Measurements from ENCODE around the gene ASB6.

The ASB6 gene

GRCh38 chr9:129653823-129654553 is 12.0 kb upstream of the ASB6 start:
- no peak for DNase-seq (ENCODE audit: low read depth)
- no peak for TF ChIP-seq CTCF (IDR thresholded peaks at IDR 0.05; ENCODE audit: control insufficient read depth, insufficient read depth, low read depth, low read length, missing control alignments)
- no peak overlapping the region for H3K4me3 ChIP-seq (ENCODE audit: control insufficient read depth, low read depth, low read length)

DNA sequence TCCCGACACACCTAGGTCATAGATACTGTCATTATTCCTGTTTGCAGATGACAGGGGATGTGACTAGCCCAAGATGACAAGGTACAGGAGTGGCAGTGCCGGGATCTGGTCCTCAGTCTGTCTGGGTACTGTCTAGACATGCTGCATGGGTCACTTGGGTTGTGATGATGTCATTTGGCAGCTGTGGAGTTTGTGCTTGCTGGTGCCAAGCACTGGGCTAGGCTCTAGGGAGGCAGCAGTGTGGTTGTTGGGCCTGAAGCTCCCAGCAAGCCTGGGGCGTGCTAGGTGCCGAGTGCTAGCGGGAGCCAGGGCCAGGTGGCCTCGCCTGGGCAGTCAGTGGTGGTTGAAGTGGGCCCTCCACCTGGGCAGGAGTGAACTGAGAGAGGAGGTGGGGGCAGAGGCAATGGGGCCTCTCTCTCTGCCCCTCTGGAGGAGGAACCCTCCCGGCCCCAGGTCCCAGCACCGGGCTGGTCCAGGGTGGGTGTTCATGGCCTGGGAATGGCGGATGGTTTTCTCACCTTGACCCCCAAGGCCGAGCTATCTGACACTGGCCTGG is 8.8 kb upstream of the ASB6 start:
- no peak overlapping the region for H3K4me3 ChIP-seq (ENCODE audit: control insufficient read depth, low read depth, low read length)
- TF ChIP-seq CTCF (IDR thresholded peaks at IDR 0.05; ENCODE audit: control insufficient read depth, insufficient read depth, low read depth, low read length, missing control alignments) = no peak
- no peak for DNase-seq (ENCODE audit: low read depth)

- DNase-seq (ENCODE audit: low read depth) = no peak
- H3K4me3 ChIP-seq (ENCODE audit: control insufficient read depth, low read depth, low read length) = no peak overlapping the region
- TF ChIP-seq CTCF (IDR thresholded peaks at IDR 0.05; ENCODE audit: control insufficient read depth, insufficient read depth, low read depth, low read length, missing control alignments) = no peak
Measured at GRCh38 chr9:129649726-129650679, 8.1 kb upstream of the ASB6 start.

DNA sequence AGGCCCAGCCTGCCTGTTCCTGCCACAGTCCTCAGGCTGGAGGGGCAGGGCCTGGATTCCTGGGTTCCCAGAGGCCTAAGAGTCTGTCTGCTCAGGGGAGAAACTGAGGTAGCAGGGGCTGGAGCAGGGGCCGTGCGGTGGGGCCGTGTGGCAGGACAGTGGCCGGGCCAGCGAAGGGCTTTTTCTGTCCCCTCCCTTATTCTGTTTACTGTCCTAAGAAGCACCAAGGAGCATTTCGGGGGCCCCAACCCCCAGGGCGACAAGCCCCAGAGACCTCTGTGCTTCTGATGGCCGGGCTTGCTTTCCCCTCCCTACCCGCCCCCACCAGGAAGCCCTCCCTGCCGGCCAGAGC is 6.8 kb upstream of the ASB6 start:
- no peak for TF ChIP-seq CTCF (IDR thresholded peaks at IDR 0.05; ENCODE audit: control insufficient read depth, insufficient read depth, low read depth, low read length, missing control alignments)
- no peak overlapping the region for H3K4me3 ChIP-seq (ENCODE audit: control insufficient read depth, low read depth, low read length)
- DNase-seq (ENCODE audit: low read depth) = no peak

DNA sequence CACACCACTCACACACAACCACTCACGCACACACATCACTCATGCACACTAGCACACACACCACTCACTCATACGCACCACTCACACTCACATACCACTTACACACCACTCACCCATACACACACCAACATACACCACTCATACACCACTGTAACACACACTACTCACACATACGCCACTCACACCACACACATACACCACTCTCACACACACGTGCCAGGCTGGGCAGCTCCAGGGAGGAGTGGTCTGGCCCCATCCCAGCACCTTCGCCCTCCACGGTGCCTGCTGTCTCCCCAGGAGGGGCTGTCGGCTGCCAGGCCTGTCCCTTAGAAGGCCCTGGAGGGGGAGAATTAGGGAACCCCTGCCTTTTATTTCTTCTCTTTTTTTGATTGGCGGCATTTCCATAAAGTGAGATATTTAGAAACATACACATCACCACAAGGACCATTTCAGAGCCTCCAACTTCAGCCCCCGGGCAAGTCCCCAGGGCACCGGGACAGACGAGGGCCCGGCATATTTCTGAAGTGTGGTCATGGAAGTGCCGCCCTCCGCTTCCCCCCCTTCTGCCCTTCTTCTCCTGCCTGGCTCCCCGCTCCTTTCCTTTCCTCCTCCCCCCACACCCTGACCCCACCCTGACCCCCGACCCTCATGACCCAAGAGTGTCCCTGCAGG is 6.3 kb upstream of the ASB6 start:
- TF ChIP-seq CTCF (IDR thresholded peaks at IDR 0.05; ENCODE audit: control insufficient read depth, insufficient read depth, low read depth, low read length, missing control alignments) = no peak
- no peak overlapping the region for H3K4me3 ChIP-seq (ENCODE audit: control insufficient read depth, low read depth, low read length)
- DNase-seq (ENCODE audit: low read depth) = no peak

- no peak for DNase-seq (ENCODE audit: low read depth)
- no peak overlapping the region for H3K4me3 ChIP-seq (ENCODE audit: control insufficient read depth, low read depth, low read length)
- no peak for TF ChIP-seq CTCF (IDR thresholded peaks at IDR 0.05; ENCODE audit: control insufficient read depth, insufficient read depth, low read depth, low read length, missing control alignments)
Measured at GRCh38 chr9:129647635-129648034, 5.7 kb upstream of the ASB6 start.
